Activated CD4-positive, CD25-positive, alpha-beta regulatory T cell (primary cell): Measurements from ENCODE around the gene BMI1.

Source experiments
- DNase-seq, 4 experiments: peaks; one replicate each; lab custom pipeline; 2025; lab: John Stamatoyannopoulos, UW

Gene BMI1

GRCh38 chr10:22367471-22367870 lies 46.6 kb downstream of the BMI1 start:
- no peak for DNase-seq

GRCh38 chr10:22368402-22368801 lies 47.5 kb downstream of the BMI1 start:
- no peak for DNase-seq

GRCh38 chr10:22368981-22369380 lies 48.1 kb downstream of the BMI1 start:
- no peak for DNase-seq

- no peak for DNase-seq
Observed at GRCh38 chr10:22369434-22370072, 48.7 kb downstream of the BMI1 start.

- no peak for DNase-seq
Observed at GRCh38 chr10:22370320-22370719, 49.4 kb downstream of the BMI1 start.

- no peak for DNase-seq
Observed at GRCh38 chr10:22372298-22372697, 51.4 kb downstream of the BMI1 start.

GRCh38 chr10:22372917-22373316 lies 52.0 kb downstream of the BMI1 start:
- DNase-seq = no peak

GRCh38 chr10:22374489-22375126 lies 53.7 kb downstream of the BMI1 start:
- no peak for DNase-seq

GRCh38 chr10:22379059-22379458 lies 58.2 kb downstream of the BMI1 start:
- DNase-seq = no peak
